Body of pancreas (tissue), 4 donors: ENCODE measurements around the gene CD4. TPM values are rescaled to one million over a fixed set of nuclear protein-coding genes. Genes with fewer than 3 reads are reported as not detected.

Source experiments
- ATAC-seq: fragments of 150-250 bp; one replicate; pipeline ENCODE4 v1.9.1; 2016
- DNase-seq, 4 donors: peaks; one replicate each; pipeline ENCODE4 v3.0.0-alpha.2; 2019
- H3K27ac ChIP-seq, 4 donors: fragments of 200-600 bp; sonication (generic); 1 replicate in 3 of 4; 2 replicates in 1 of 4; pipeline versions ENCODE4 v1.5.1 to v1.6.1; 2016 to 2019; ENCODE audit warnings: mild to moderate bottlenecking in 1 of 4, mixed read lengths in 1 of 4, moderate library complexity in 1 of 4
- H3K27me3 ChIP-seq, 2 donors: fragments of 200-600 bp; sonication (generic); one replicate each; pipeline ENCODE4 v1.6.0; 2016; ENCODE audit warnings: mild to moderate bottlenecking in 1 of 2
- H3K36me3 ChIP-seq, 2 donors: fragments of 200-600 bp; sonication (generic); replicated peaks in 1 of 2; 2 replicates each; pipeline ENCODE4 v1.5.1; 2016; ENCODE audit warnings: low read depth in 2 of 2; ENCODE audit not compliant: insufficient read depth in 1 of 2
- H3K4me1 ChIP-seq: fragments of 200-600 bp; sonication (generic); one replicate; pipeline ENCODE4 v1.6.0; 2016
- H3K4me3 ChIP-seq, 2 donors: fragments of 200-600 bp; sonication (generic); 1 replicate in 1 of 2; 2 replicates in 1 of 2; pipeline ENCODE4 v1.5.1; 2016 to 2019
- H3K9me3 ChIP-seq, 3 donors: fragments of 200-600 bp; sonication (generic); 1 replicate in 2 of 3; 2 replicates in 1 of 3; pipeline ENCODE4 v1.5.1; 2016
- CTCF ChIP-seq, 7 experiments: fragments of 450-650 bp in 4 of 7; fragments of 200-600 bp in 3 of 7; sonication (generic) in 3 of 7; IDR thresholded peaks; one replicate each; pipeline ENCODE4 v1.5.1; 2016 to 2019; ENCODE audit warnings: antibody characterized with exemption in 7 of 7
- POLR2A ChIP-seq, 3 donors: fragments of 450-650 bp; IDR thresholded peaks; one replicate each; pipeline ENCODE4 v1.6.1; 2016; ENCODE audit warnings: antibody characterized with exemption in 3 of 3, mild to moderate bottlenecking in 2 of 3
- WGBS, 2 donors: methylation state at CpG; one replicate each; pipeline ENCODE4 v1.1.5; 2017; 5-methylcytosine and 5-hydroxymethylcytosine counted together
- intact Hi-C: fragments of 100-400 bp; cut with DNase I; formaldehyde crosslinking; loops from one replicate; pipeline ENCODE4 v1.15.1; 2023
- total RNA-seq, 2 donors: library from RNA; depleted of rRNA; stranded (reverse); fragments of >200 nt; gene quantifications; one replicate each; pipeline ENCODE4 v1.1.0, GENCODE V29; 2016

The CD4 gene
- total RNA-seq, 2 donors from 2014 or later = 3.0 to 5.2 TPM

GRCh38 chr12:6826125-6826733 is 36.9 kb downstream of the CD4 start:
- no peaks in the 10 kb centered on the region for H3K36me3 ChIP-seq
- H3K4me1 ChIP-seq = peaks cover 41% of the 10 kb centered on the region
- WGBS, 2 donors = 50 to 52% methylated on average over 16 to 17 of the region's 17 CpGs
- DNase-seq (no peak), ATAC-seq (no peak)
- TF ChIP-seq CTCF (IDR thresholded peaks at IDR 0.05) (no peak), POLR2A (IDR thresholded peaks at IDR 0.05) (no peak)
- H3K9me3 ChIP-seq = no peaks in the 10 kb centered on the region
- no peak overlapping the region for H3K4me3 ChIP-seq
- H3K27me3 ChIP-seq = peaks cover 0 to 22% of the 10 kb centered on the region in 2 donors
- intact Hi-C loops = no loop called here
- no peak overlapping the region for H3K27ac ChIP-seq

- 50 to 65% methylated on average over 20 of the region's 22 CpGs for WGBS, 2 donors
- H3K27ac ChIP-seq = no peak overlapping the region
- ATAC-seq = no peak
- H3K27me3 ChIP-seq = peaks cover 0 to 19% of the 10 kb centered on the region in 2 donors
- intact Hi-C loops = no loop called here
- no peak for TF ChIP-seq POLR2A (IDR thresholded peaks at IDR 0.05)
- no peak for TF ChIP-seq CTCF (IDR thresholded peaks at IDR 0.05)
- H3K9me3 ChIP-seq = no peaks in the 10 kb centered on the region
- peaks cover 37% of the 10 kb centered on the region for H3K4me1 ChIP-seq
- no peaks in the 10 kb centered on the region for H3K36me3 ChIP-seq
- no peak overlapping the region for H3K4me3 ChIP-seq
- DNase-seq = no peak
Measured at GRCh38 chr12:6826734-6827436, 37.6 kb downstream of the CD4 start.

- intact Hi-C loops = no loop called here
- Histone ChIP-seq H3K4me1 (peaks cover 34% of the 10 kb centered on the region), H3K36me3 (no peaks in the 10 kb centered on the region), H3K27ac (no peak overlapping the region), H3K4me3 (no peak overlapping the region), H3K27me3 (peaks cover 0 to 14% of the 10 kb centered on the region in 2 donors), H3K9me3 (no peaks in the 10 kb centered on the region)
- WGBS, 2 donors = 5 to 11% methylated on average over 5 to 7 of the region's 8 CpGs
- TF ChIP-seq CTCF (IDR thresholded peaks at IDR 0.05) (no peak), POLR2A (IDR thresholded peaks at IDR 0.05) (no peak)
- DNase-seq (peak; percentile 73 to 86 (median 82)), ATAC-seq (no peak)
Measured at GRCh38 chr12:6827437-6827911, 38.1 kb downstream of the CD4 start.

- DNase-seq (peak in 1 of 4 donors; percentile 44), ATAC-seq (peak; percentile 40)
- TF ChIP-seq POLR2A (IDR thresholded peaks at IDR 0.05) = no peak
- no peak for TF ChIP-seq CTCF (IDR thresholded peaks at IDR 0.05)
- H3K4me3 ChIP-seq = peak within 1 kb of the TSS; percentile 28 to 65
- no peaks in the 10 kb centered on the region for H3K36me3 ChIP-seq
- 2 to 4% methylated on average over 17 to 37 of the region's 60 CpGs for WGBS, 2 donors
- H3K4me1 ChIP-seq = peaks cover 34% of the 10 kb centered on the region
- peaks cover 0 to 14% of the 10 kb centered on the region in 2 donors for H3K27me3 ChIP-seq
- H3K27ac ChIP-seq = peak within 1 kb of the TSS; percentile 46 to 76 (median 72)
- H3K9me3 ChIP-seq = no peaks in the 10 kb centered on the region
- intact Hi-C loops = no loop called here
Measured at GRCh38 chr12:6827982-6828780, 38.9 kb downstream of the CD4 start, which contains the start of gene P3H3. P3H3 (plus strand) TSS chr12:6828407; CDS start chr12:6828441, 34 bp downstream.
